Fibroblast of skin of left quadriceps (primary cell): ENCODE data around the gene CAMK2N1.

Experiments used
- DNase-seq, 2 experiments: peaks; one replicate each; pipeline ENCODE4 v3.0.0-alpha.2; 2013; ENCODE audit warnings: low read depth in 2 of 2

The CAMK2N1 gene

DNA sequence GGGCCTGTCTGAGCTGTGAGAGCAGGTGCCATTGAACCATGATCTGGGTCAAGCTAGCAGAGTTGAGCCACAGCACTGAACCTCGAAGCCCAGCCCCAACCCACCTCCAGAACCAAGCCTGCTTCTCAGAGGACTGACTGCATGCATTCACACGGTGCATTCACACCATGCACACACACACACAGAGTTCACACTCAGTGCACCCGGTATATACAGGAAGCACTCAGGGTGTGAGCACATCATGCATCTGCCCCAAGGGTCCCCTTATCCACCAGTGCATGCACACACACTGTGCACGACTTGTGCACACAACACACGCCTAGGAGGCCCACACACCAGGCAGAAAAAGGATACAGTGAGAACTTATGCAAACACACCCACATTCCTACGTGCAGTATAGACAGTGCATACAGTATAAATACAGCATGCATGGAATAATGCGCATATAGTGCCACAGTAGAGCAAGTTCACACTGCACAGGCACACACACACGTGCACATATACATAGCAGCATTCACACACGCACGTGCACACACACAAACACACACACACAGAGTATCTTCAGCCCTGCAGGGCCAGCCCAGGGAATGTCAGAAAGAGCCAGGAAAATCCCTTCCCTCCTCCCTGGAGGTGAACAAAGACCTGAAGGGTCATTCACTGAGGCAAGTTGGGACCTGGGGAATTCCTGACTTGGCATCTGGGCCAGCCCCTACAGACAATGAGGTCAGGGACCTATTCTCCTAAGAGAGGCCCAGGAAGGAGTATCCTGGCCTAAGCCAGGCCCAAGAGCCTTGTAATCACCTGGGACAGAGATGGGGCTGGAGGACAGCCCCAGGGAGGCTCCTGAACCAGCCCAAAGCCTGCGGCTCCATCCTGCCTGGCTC is 42.1 kb downstream of the CAMK2N1 start:
- DNase-seq, result no peak

DNA sequence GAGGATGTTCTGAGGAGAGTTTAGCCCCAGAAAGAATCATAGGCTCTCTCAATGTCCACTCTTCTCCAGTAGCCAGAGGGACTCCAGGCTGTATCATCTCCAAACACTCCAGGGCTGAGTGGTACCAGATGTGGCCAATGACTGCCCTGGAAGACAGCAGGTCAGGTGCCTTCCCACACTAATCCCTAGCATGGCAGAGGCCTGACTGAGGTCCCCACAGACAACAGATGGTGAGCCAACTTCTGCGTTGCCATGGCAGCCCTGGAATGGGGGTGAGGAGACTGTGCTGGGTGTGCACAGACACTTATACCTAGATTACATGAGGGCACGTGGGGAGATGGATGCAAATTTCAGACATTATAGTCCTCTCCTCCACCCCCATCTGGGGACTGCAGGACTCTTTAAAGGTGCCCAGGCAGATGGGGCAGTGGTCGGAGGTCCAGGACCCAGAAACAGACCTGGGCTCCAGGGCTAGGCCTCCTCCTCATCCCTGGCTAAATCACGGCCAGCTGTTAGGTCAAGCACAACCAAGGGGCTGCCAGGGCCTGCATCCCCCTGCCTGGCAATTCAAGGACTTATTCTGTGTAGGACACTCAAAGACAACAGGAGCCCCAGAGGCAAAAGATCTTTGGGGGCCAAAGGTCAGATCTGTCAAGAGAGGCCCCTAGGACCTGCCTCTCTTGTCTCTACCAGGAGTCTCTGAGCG is 42.9 kb downstream of the CAMK2N1 start:
- no peak for DNase-seq

- DNase-seq, result no peak
These were observed 45.2 kb downstream of the CAMK2N1 start for GRCh38 chr1:20440785-20441200.

- DNase-seq, result no peak
These were observed 46.7 kb downstream of the CAMK2N1 start for GRCh38 chr1:20439282-20439681.

DNA sequence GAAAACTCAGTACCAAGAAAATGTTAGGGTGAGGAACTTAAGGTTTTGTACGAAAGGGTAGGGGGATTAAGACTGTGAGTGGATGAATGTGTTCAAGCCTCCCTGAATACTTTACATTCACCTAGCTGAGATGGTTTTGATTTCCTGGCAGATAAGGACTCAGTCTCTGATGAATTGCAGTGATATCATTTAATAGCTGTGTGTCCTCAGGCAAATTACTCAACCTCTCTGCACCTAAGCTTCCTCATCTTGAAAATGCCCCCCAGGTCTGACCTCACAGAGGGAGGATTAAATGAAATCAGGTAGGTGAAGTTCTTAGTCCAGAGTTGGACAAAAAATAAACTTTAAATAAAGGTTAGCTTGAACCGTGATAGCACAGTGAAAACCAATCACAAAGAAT is 48.4 kb downstream of the CAMK2N1 start:
- no peak for DNase-seq

DNA sequence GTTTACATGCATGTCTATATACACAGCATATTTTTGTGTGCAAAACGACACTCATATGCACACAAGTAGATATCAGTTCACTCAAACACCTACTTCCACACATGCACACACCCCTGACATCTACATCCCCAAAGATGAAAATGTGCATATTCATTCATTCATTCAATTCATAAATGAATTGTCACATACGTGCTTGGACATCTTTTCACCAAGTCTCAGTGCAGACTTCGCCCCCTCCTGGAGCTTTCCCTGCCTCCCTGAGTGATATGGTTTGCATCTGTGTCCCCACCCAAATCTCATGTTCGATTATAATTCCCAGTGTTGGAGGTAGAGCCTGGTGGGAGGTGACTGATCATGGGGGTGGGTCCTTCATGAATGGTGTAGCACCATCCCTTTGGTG is 53.1 kb downstream of the CAMK2N1 start:
- DNase-seq, result no peak
